T-helper 1 cell treated with Interleukin-12 subunit alpha and Interleukin-12 subunit beta and Interleukin-4 antibody, amounts not matched to agents 30 μg/mL and 1 μg/mL, for 36 hours (primary cell): ENCODE results near the gene CPNE4.

Experiments
- H3K27ac Mint-ChIP-seq: one replicate; pipeline ENCODE4 v1.8.0; 2021; ENCODE audit warnings: mild to moderate bottlenecking, mixed read lengths
- H3K27me3 Mint-ChIP-seq: one replicate; pipeline ENCODE4 v1.8.0; 2021; ENCODE audit warnings: low read depth, mixed read lengths
- H3K36me3 Mint-ChIP-seq: one replicate; pipeline ENCODE4 v1.8.0; 2021; ENCODE audit warnings: low read depth, mixed read lengths
- H3K4me1 Mint-ChIP-seq: one replicate; pipeline ENCODE4 v1.8.0; 2021; ENCODE audit warnings: low read depth, mixed read lengths
- H3K4me3 Mint-ChIP-seq: one replicate; pipeline ENCODE4 v1.8.0; 2021; ENCODE audit warnings: mild to moderate bottlenecking, moderate library complexity, mixed read lengths
- H3K9me3 Mint-ChIP-seq: one replicate; pipeline ENCODE4 v1.8.0; 2021; ENCODE audit warnings: mixed read lengths

CPNE4 gene

DNA sequence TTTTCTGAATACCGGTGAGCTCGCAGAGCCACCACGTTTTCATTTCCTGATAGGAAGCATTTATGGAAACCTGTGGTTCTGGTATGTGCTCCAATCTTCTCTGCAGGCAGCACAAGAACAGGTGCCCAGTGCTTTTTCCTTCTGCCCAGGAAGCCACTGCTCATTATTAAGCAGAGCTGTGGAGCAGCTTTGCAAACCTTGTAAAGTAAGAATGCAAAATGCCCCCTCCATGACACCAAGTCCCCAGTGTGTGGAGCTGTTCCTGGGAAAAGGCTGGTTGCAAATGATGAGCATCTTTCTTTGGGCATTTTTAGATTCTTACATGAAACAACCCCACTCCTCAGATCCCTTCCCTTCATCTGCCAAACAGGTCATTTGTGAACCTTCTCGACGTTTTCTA lies 466.4 kb downstream of the CPNE4 start:
- Mint-ChIP-seq H3K27me3 (peaks cover 19% of the 10 kb centered on the region), H3K27ac (no peak overlapping the region), H3K36me3 (no peaks in the 10 kb centered on the region), H3K4me3 (no peak overlapping the region), H3K4me1 (no peaks in the 10 kb centered on the region), H3K9me3 (no peaks in the 10 kb centered on the region)

DNA sequence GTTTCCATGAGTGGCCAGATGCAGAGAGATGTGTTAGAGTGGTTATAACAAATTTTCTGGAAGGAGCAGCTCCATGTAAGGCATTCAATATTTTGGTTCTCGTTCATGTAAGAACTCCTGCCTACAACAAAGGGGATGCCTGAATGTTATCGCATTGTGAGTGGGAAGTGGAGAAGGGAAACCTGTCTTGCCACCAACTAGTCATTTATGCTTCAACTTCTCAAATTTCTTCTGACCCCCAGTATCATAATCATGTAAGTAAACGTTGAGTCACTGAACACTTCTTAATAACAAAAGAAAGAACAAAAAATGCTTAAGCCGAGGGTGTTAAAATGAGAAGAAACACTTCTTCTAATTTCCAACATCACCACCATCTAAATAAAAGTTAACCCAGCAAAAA lies 470.0 kb downstream of the CPNE4 start:
- Mint-ChIP-seq H3K4me3 (no peak overlapping the region), H3K27ac (no peak overlapping the region), H3K36me3 (no peaks in the 10 kb centered on the region), H3K27me3 (peaks cover 34% of the 10 kb centered on the region), H3K4me1 (no peaks in the 10 kb centered on the region), H3K9me3 (no peaks in the 10 kb centered on the region)

DNA sequence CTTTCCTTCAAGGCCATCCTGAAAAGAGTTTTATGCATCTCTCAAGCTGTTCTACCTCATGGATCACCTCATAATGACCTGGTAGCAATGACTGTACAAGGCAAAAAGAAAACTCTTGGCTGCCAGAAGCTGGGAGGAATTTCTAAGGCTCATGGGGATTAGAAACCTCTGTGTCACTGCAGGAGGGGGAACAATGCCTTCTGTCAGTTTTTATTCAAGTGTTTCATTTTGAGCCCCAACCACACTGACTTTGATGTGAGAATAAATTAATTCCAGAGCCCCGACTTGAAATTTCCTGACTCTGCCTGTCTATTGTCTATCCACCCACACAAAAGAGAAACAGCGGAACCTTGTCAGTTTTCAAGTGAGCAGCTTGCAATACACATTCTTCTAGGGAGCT lies 473.3 kb downstream of the CPNE4 start:
- H3K27me3 Mint-ChIP-seq, result peaks cover 49% of the 10 kb centered on the region
- H3K27ac Mint-ChIP-seq, result no peak overlapping the region
- H3K4me1 Mint-ChIP-seq, result no peaks in the 10 kb centered on the region
- H3K36me3 Mint-ChIP-seq, result no peaks in the 10 kb centered on the region
- H3K4me3 Mint-ChIP-seq, result no peak overlapping the region
- no peaks in the 10 kb centered on the region for H3K9me3 Mint-ChIP-seq

DNA sequence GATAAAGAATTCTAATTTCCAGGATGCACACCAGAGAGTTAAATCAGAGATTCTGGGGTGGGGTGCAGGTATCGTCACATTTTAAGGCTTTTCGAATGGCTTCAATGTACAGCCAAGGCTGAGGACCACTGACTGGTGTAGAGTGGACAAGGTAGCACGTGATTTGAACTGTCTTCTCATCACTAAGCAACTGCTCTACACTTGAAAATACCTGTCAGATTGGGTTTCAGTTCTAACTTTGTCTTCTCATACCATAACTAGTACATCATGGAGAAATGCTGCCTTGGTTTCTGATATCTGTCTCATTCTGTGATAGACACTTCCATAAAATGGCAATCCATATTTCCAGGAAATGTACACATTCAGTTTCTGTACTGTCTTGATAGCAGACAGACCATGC lies 474.0 kb downstream of the CPNE4 start:
- Mint-ChIP-seq H3K4me1 (no peaks in the 10 kb centered on the region), H3K4me3 (no peak overlapping the region), H3K27ac (no peak overlapping the region), H3K36me3 (no peaks in the 10 kb centered on the region), H3K9me3 (no peaks in the 10 kb centered on the region), H3K27me3 (peaks cover 52% of the 10 kb centered on the region)

DNA sequence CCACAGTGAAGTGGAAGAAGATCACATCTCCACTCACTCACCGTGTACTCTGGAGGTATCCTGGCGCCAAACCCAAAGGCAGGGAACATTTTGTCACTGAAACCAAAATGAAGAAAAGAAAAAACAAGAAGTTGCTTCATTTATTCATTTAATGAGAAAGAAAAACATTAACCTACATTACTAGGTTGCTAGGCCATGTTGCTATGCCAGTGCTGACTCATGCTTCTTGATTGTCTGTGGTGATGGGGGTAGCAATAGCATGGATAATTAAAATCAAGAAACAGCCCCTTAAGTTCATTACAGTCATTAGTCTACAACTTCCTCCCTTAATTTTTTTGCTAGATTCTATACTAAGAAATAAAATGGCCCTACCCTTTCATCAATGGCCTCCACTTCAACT lies 479.4 kb downstream of the CPNE4 start:
- no peak overlapping the region for H3K27ac Mint-ChIP-seq
- H3K4me1 Mint-ChIP-seq, result peaks cover 15% of the 10 kb centered on the region
- peaks cover 26% of the 10 kb centered on the region for H3K27me3 Mint-ChIP-seq
- no peaks in the 10 kb centered on the region for H3K36me3 Mint-ChIP-seq
- H3K4me3 Mint-ChIP-seq, result no peak overlapping the region
- H3K9me3 Mint-ChIP-seq, result no peaks in the 10 kb centered on the region

DNA sequence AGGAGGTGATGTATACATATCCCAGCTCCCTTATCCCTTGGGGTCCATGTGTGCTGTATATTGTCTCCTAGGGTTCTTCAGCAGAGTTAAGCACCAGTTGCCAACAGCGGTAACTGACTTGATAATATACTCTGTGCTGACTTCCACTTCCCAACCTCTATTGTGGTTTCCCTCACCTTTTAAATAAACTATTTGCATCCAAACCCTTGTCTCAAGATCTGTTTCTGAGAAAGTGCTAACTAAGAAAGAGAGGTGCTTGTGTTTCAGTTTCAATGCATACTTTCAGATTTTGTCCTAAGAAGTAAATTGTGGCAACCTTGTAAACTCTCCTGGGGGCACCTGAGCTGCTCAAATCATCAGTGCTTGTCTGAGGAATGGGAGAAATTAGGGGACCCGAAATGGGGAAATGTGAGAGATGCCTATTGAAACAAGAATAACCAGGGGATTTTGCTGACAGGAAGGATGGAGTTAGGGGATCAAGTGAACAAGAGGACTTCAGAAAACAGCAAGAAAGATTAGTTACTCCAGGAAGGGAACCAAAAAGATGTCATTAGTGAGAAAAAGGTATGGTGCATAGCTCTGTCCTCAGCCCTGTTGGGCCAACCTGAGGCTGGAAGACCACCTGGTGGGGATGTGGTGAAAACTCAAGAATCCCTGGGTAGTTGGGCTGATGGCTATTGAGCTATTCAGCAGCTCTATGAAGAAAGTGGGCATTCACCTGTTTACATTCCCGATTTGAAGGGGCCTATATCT lies 481.1 kb downstream of the CPNE4 start:
- Mint-ChIP-seq H3K36me3 (no peaks in the 10 kb centered on the region), H3K9me3 (no peaks in the 10 kb centered on the region), H3K4me1 (peaks cover 15% of the 10 kb centered on the region)

DNA sequence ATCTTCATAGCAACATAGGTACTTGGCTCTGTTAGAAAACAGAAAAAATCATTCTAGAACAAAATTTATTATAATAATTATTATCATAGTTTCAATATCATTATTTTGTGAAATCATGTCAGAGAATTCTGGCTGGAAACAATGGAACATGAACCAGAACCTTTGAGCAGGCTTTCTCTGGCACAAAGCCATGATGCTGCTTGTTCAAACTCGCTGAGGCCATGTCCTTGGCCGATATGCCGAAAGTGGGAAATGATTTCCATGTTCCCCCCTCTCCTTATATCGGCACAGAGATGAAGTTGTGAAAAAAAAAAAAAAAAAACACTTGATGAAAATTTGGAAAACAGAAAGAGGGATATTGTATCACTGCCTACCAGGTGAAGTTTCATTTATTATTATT lies 483.1 kb downstream of the CPNE4 start:
- no peak overlapping the region for H3K27ac Mint-ChIP-seq
- H3K9me3 Mint-ChIP-seq, result no peaks in the 10 kb centered on the region
- peaks cover 19% of the 10 kb centered on the region for H3K27me3 Mint-ChIP-seq
- no peak overlapping the region for H3K4me3 Mint-ChIP-seq
- no peaks in the 10 kb centered on the region for H3K36me3 Mint-ChIP-seq
- peaks cover 15% of the 10 kb centered on the region for H3K4me1 Mint-ChIP-seq

More for the DNA sequence above, 481.1 kb downstream of the CPNE4 start:
- Mint-ChIP-seq H3K4me3 (no peak overlapping the region), H3K27ac (peak overlapping the region; percentile 47), H3K27me3 (peaks cover 21% of the 10 kb centered on the region)

DNA sequence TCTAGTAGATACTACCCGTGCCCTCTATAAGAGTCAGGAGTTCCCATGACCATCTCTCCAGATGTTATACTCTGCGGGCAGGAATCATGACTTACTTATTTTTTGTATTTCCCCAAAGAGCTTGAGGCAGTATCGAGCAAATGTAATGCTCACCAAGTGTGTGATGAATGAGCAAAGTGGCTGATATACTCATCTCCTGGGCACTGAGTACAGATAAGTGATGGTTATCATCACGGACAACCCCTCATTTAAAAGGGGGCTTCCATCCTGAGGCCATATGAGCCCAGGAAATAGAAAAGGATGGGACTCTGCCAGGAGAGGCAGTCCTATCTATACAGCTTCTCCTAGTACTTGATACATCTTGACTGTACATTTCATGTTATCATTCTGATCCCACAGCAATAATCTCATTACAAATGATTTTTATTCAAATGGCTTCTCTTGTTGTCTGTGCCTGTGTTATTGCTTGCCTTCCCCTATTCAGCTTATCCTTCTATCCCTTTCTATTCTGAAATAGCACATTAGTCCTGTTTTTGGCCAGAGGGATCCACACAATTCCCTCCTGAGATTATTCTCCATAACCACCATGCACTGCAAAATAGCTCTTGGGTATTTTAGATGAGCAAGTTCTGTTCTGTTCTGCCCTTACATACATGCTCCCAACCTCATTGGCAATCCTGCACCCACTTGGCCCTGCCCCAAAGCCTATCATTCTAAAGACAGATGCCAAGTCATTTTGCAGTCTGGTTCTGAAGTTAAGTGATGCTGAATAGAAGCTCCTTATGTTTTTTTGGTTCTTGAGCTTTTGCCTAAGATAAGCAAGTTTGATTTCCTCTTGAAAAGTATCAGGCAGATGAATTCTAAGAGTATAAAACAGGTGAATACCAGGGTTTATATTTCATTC lies 484.0 kb downstream of the CPNE4 start:
- no peaks in the 10 kb centered on the region for H3K36me3 Mint-ChIP-seq
- no peaks in the 10 kb centered on the region for H3K9me3 Mint-ChIP-seq
- peaks cover 14% of the 10 kb centered on the region for H3K27me3 Mint-ChIP-seq
- no peak overlapping the region for H3K4me3 Mint-ChIP-seq
- peaks cover 15% of the 10 kb centered on the region for H3K4me1 Mint-ChIP-seq
- H3K27ac Mint-ChIP-seq, result no peak overlapping the region

DNA sequence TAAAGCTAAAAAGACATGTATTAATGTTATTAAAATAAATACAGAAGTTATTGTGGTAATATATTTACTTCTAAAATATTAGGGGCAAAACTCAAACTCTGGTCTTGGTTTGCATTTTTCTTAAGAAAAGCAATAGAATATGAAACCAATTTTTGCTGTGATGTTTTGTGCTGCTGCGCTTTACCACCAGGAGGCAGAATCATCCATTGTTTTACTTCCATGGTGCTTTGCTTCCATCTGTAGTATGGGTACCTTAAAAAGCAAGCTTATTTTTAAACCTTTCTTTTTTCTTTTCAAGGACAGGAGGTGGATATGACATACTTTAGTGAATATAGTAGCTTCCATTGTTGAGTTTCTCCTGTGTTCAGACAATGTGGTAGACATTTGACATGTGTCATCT lies 485.5 kb downstream of the CPNE4 start:
- Mint-ChIP-seq H3K4me3 (no peak overlapping the region), H3K36me3 (no peaks in the 10 kb centered on the region)

DNA sequence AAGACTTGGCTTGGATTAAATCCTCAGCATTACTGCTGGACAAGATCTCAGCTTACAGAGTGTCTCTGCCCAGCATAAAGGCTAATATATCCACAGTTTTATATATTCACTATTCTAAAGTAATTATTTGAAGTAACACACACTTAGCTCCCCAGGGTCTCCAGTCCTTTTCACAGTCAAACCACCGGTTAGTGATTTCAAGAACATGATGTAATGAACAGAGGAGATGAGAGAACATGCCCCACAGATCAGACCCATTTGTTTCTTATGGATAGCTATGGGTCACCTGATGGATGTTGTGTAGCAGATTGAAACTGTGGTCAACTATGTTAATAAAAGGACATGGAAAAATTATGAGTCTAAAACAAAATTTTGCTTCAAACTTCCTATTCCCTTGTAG lies 487.2 kb downstream of the CPNE4 start:
- no peaks in the 10 kb centered on the region for H3K9me3 Mint-ChIP-seq

More for the DNA sequence above, 485.5 kb downstream of the CPNE4 start:
- Mint-ChIP-seq H3K27ac (no peak overlapping the region), H3K9me3 (no peaks in the 10 kb centered on the region), H3K4me1 (peaks cover 15% of the 10 kb centered on the region), H3K27me3 (peaks cover 20% of the 10 kb centered on the region)

DNA sequence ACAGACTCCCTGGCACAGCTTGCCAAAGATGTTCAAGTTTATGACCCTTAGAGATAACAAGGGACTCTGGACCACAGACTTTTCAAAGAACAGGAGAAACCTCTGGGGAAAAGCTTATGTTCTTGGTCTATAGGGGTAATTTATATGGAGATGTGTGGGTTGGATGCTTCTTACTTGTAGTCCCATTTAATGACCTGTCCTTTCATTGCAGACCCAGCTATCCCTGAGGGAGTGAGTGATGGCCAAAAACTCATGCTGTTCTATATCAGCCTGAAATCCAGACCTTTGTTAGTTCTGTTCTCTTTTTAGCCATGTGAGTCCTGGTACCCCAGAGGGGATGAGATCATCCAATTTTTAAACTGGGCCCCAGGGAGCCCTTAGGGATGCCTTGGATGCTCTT lies 488.4 kb downstream of the CPNE4 start:
- Mint-ChIP-seq H3K27me3 (peaks cover 24% of the 10 kb centered on the region), H3K4me3 (no peak overlapping the region), H3K27ac (no peak overlapping the region), H3K36me3 (no peaks in the 10 kb centered on the region), H3K4me1 (no peaks in the 10 kb centered on the region), H3K9me3 (no peaks in the 10 kb centered on the region)

More for the DNA sequence above, 487.2 kb downstream of the CPNE4 start:
- H3K4me1 Mint-ChIP-seq, result peaks cover 4% of the 10 kb centered on the region
- H3K27me3 Mint-ChIP-seq, result peaks cover 24% of the 10 kb centered on the region
- no peaks in the 10 kb centered on the region for H3K36me3 Mint-ChIP-seq
- no peak overlapping the region for H3K27ac Mint-ChIP-seq
- H3K4me3 Mint-ChIP-seq, result no peak overlapping the region

DNA sequence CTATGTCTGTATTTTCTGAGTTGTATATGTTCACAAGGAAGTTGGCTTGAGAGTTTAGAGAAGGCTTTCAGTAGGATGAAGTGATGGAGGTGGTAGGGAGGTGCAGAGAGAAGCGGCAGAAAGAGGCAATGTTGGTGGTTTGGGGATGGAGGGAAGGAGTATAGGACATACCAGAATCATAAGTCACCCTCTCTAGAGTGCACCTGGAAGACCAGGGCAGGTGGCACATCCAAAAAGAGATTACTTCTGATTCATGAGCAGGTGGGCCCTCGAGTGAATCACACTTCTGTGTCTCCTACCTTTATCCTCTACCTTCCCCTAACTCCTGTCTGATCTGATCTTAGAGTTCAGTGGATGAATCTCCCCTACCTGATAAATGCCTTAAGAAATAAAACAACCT lies 490.3 kb downstream of the CPNE4 start:
- Mint-ChIP-seq H3K27ac (no peak overlapping the region), H3K36me3 (no peaks in the 10 kb centered on the region), H3K27me3 (peaks cover 20% of the 10 kb centered on the region), H3K4me3 (no peak overlapping the region), H3K4me1 (no peaks in the 10 kb centered on the region), H3K9me3 (no peaks in the 10 kb centered on the region)

DNA sequence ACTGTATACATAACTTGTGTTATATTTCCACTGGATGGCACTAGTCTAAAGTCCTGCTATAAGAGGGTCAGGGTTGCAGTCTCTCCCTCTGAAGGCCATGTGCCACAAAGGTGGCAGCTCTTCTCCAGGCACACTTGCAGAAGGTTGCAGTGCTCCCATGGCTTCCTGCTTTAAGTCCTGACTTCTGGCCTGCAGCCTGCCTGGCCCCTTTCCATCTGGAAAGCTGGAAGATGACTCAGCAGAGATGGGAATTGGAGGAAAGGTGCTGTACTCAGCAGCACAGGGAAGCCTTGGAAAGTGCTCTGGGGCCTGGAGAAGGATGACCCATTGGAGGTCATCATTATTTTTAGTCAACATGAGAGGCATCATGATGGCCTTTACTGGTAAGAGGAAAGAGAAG lies 491.1 kb downstream of the CPNE4 start:
- no peaks in the 10 kb centered on the region for H3K36me3 Mint-ChIP-seq
- no peaks in the 10 kb centered on the region for H3K9me3 Mint-ChIP-seq
- no peaks in the 10 kb centered on the region for H3K4me1 Mint-ChIP-seq
- peaks cover 21% of the 10 kb centered on the region for H3K27me3 Mint-ChIP-seq
- no peak overlapping the region for H3K27ac Mint-ChIP-seq
- no peak overlapping the region for H3K4me3 Mint-ChIP-seq

DNA sequence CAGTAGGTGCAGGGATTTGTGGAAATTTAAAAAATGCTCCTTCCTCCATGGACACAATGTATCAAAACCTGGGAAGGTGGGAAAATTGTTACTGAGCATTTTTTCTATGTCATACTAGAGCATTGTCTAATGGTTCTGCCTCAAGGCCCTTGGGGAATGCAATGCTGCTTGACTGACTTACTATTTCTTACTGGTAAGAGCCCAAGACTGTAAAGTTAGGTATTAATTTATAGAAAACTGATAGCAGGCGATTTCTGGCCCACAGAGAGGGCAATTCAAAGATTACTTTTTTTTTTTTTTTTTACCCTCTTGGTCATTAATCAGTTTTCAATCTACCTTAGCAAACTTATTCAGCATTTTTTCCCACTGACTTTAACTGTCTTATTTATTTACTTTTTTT lies 493.5 kb downstream of the CPNE4 start:
- peaks cover 14% of the 10 kb centered on the region for H3K27me3 Mint-ChIP-seq
- H3K27ac Mint-ChIP-seq, result no peak overlapping the region
- no peaks in the 10 kb centered on the region for H3K4me1 Mint-ChIP-seq
- H3K9me3 Mint-ChIP-seq, result no peaks in the 10 kb centered on the region
- H3K4me3 Mint-ChIP-seq, result no peak overlapping the region
- H3K36me3 Mint-ChIP-seq, result no peaks in the 10 kb centered on the region

DNA sequence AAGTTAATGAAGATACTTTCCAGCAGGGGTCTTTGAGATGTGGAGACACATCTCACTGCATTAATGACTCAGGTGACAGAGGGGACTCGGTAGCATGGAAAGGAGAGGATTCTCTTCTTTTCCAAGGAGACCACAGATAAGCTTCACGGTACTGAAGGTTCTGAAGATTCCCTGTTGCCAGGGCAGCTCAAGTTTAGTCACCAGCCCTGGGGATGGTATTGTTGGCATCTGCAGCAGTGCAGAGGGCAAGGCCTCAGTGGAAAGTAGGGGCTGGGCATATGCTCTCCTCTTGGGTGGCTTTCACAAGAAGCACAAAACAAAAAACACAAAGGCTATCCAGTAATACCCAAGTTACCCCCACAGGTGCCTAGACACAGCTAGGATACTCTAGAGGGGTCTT lies 494.0 kb downstream of the CPNE4 start:
- no peak overlapping the region for H3K4me3 Mint-ChIP-seq
- H3K36me3 Mint-ChIP-seq, result no peaks in the 10 kb centered on the region
- H3K4me1 Mint-ChIP-seq, result no peaks in the 10 kb centered on the region
- no peak overlapping the region for H3K27ac Mint-ChIP-seq
- no peaks in the 10 kb centered on the region for H3K9me3 Mint-ChIP-seq
- peaks cover 14% of the 10 kb centered on the region for H3K27me3 Mint-ChIP-seq
